IPS-18a (cell line): ENCODE results near the gene UBN2.
A peak's percentile ranks its signal among the peaks of the same experiment; 100 is the strongest.

Experiments used
- H3K27ac ChIP-seq: one replicate; pipeline ENCODE4 v1.5.1; 2013; ENCODE audit warnings: low read length
- H3K27me3 ChIP-seq: one replicate; pipeline ENCODE4 v1.6.1; 2013; ENCODE audit warnings: mild to moderate bottlenecking, low read length; ENCODE audit not compliant: control insufficient read depth, insufficient read depth
- H3K36me3 ChIP-seq: one replicate; pipeline ENCODE4 v1.6.1; 2013; ENCODE audit warnings: low read depth, low read length; ENCODE audit not compliant: control insufficient read depth
- H3K4me1 ChIP-seq: one replicate; pipeline ENCODE4 v1.6.1; 2013; ENCODE audit warnings: low read depth, low read length; ENCODE audit not compliant: control insufficient read depth
- H3K4me3 ChIP-seq: one replicate; pipeline ENCODE4 v1.5.1; 2013; ENCODE audit warnings: low read length
- H3K9ac ChIP-seq: one replicate; pipeline ENCODE4 v1.6.1; 2013; ENCODE audit warnings: mild to moderate bottlenecking, low read length, moderate library complexity
- H3K9me3 ChIP-seq: one replicate; pipeline ENCODE4 v1.6.1; 2013; ENCODE audit warnings: low read depth, low read length; ENCODE audit not compliant: control insufficient read depth

Gene UBN2

GRCh38 chr7:139230774-139231512 lies at the start of gene UBN2:
Gene UBN2, plus strand, starts transcription at chr7:139231237. Its CDS starts 248 bp downstream, at chr7:139231485.
- Histone ChIP-seq H3K27ac (no peak within 1 kb of the TSS), H3K4me3 (peak within 1 kb of the TSS; percentile 96), H3K4me1 (no peaks in the 10 kb centered on the region), H3K9ac (peak within 1 kb of the TSS; percentile 60), H3K27me3 (no peaks in the 10 kb centered on the region), H3K36me3 (no peaks in the 10 kb centered on the region), H3K9me3 (no peaks in the 10 kb centered on the region)

- Histone ChIP-seq H3K4me3 (no peak overlapping the region), H3K9ac (no peak overlapping the region), H3K4me1 (peaks cover 26% of the 10 kb centered on the region), H3K27ac (no peak overlapping the region), H3K36me3 (no peaks in the 10 kb centered on the region), H3K9me3 (no peaks in the 10 kb centered on the region), H3K27me3 (no peaks in the 10 kb centered on the region)
Measured at GRCh38 chr7:139181404-139181803, 49.6 kb upstream of the UBN2 start.

- H3K4me3 ChIP-seq, result peak overlapping the region; percentile 38
- no peaks in the 10 kb centered on the region for H3K36me3 ChIP-seq
- H3K27ac ChIP-seq, result peak overlapping the region; percentile 10
- peaks cover 26% of the 10 kb centered on the region for H3K4me1 ChIP-seq
- H3K9me3 ChIP-seq, result no peaks in the 10 kb centered on the region
- H3K27me3 ChIP-seq, result no peaks in the 10 kb centered on the region
- peak overlapping the region; percentile 11 for H3K9ac ChIP-seq
Measured at GRCh38 chr7:139182363-139182762, 48.7 kb upstream of the UBN2 start.

GRCh38 chr7:139183251-139183650 lies 47.8 kb upstream of the UBN2 start:
- H3K9me3 ChIP-seq, result no peaks in the 10 kb centered on the region
- H3K4me3 ChIP-seq, result peak overlapping the region; percentile 38
- peaks cover 26% of the 10 kb centered on the region for H3K4me1 ChIP-seq
- no peak overlapping the region for H3K9ac ChIP-seq
- no peaks in the 10 kb centered on the region for H3K36me3 ChIP-seq
- no peaks in the 10 kb centered on the region for H3K27me3 ChIP-seq
- no peak overlapping the region for H3K27ac ChIP-seq

- Histone ChIP-seq H3K27ac (no peak overlapping the region), H3K4me3 (no peak overlapping the region), H3K27me3 (no peaks in the 10 kb centered on the region), H3K4me1 (peaks cover 26% of the 10 kb centered on the region), H3K9ac (no peak overlapping the region), H3K9me3 (no peaks in the 10 kb centered on the region), H3K36me3 (no peaks in the 10 kb centered on the region)
Measured at GRCh38 chr7:139183878-139184338, 47.1 kb upstream of the UBN2 start.

- Histone ChIP-seq H3K4me1 (peaks cover 26% of the 10 kb centered on the region), H3K4me3 (no peak overlapping the region), H3K27ac (no peak overlapping the region), H3K36me3 (no peaks in the 10 kb centered on the region), H3K9ac (no peak overlapping the region), H3K27me3 (no peaks in the 10 kb centered on the region), H3K9me3 (no peaks in the 10 kb centered on the region)
Measured at GRCh38 chr7:139186146-139186545, 44.9 kb upstream of the UBN2 start.

- H3K36me3 ChIP-seq, result no peaks in the 10 kb centered on the region
- no peaks in the 10 kb centered on the region for H3K9me3 ChIP-seq
- H3K27ac ChIP-seq, result no peak overlapping the region
- H3K27me3 ChIP-seq, result no peaks in the 10 kb centered on the region
- no peak overlapping the region for H3K4me3 ChIP-seq
- no peak overlapping the region for H3K9ac ChIP-seq
- no peaks in the 10 kb centered on the region for H3K4me1 ChIP-seq
Measured at GRCh38 chr7:139189357-139189756, 41.7 kb upstream of the UBN2 start.

GRCh38 chr7:139192014-139192706 lies 38.9 kb upstream of the UBN2 start:
- Histone ChIP-seq H3K27me3 (no peaks in the 10 kb centered on the region), H3K4me3 (no peak overlapping the region), H3K9me3 (no peaks in the 10 kb centered on the region), H3K9ac (no peak overlapping the region), H3K4me1 (no peaks in the 10 kb centered on the region), H3K36me3 (no peaks in the 10 kb centered on the region), H3K27ac (no peak overlapping the region)

- Histone ChIP-seq H3K9me3 (no peaks in the 10 kb centered on the region), H3K4me1 (peaks cover 4% of the 10 kb centered on the region), H3K9ac (no peak overlapping the region), H3K36me3 (no peaks in the 10 kb centered on the region), H3K4me3 (no peak overlapping the region), H3K27me3 (no peaks in the 10 kb centered on the region), H3K27ac (no peak overlapping the region)
Measured at GRCh38 chr7:139200382-139200781, 30.7 kb upstream of the UBN2 start.

- H3K27ac ChIP-seq, result no peak overlapping the region
- no peaks in the 10 kb centered on the region for H3K9me3 ChIP-seq
- H3K36me3 ChIP-seq, result no peaks in the 10 kb centered on the region
- H3K4me3 ChIP-seq, result no peak overlapping the region
- no peak overlapping the region for H3K9ac ChIP-seq
- peaks cover 4% of the 10 kb centered on the region for H3K4me1 ChIP-seq
- no peaks in the 10 kb centered on the region for H3K27me3 ChIP-seq
Measured at GRCh38 chr7:139203992-139204391, 27.0 kb upstream of the UBN2 start.

- Histone ChIP-seq H3K4me3 (no peak overlapping the region), H3K27ac (no peak overlapping the region), H3K27me3 (no peaks in the 10 kb centered on the region), H3K9ac (no peak overlapping the region), H3K9me3 (no peaks in the 10 kb centered on the region), H3K4me1 (peaks cover 4% of the 10 kb centered on the region), H3K36me3 (no peaks in the 10 kb centered on the region)
Measured at GRCh38 chr7:139205843-139206242, 25.2 kb upstream of the UBN2 start.

GRCh38 chr7:139212133-139212532 lies 18.9 kb upstream of the UBN2 start:
- no peaks in the 10 kb centered on the region for H3K4me1 ChIP-seq
- H3K4me3 ChIP-seq, result no peak overlapping the region
- H3K27me3 ChIP-seq, result no peaks in the 10 kb centered on the region
- no peaks in the 10 kb centered on the region for H3K9me3 ChIP-seq
- no peak overlapping the region for H3K9ac ChIP-seq
- H3K36me3 ChIP-seq, result no peaks in the 10 kb centered on the region
- H3K27ac ChIP-seq, result no peak overlapping the region
